Measurements from ENCODE around the gene PEX11G.
"Not testable (repeated sequence)": the region's sequence is repeated elsewhere in the genome, so short reads cannot be mapped to it uniquely, and the experiment has no call there.

Gene PEX11G

DNA sequence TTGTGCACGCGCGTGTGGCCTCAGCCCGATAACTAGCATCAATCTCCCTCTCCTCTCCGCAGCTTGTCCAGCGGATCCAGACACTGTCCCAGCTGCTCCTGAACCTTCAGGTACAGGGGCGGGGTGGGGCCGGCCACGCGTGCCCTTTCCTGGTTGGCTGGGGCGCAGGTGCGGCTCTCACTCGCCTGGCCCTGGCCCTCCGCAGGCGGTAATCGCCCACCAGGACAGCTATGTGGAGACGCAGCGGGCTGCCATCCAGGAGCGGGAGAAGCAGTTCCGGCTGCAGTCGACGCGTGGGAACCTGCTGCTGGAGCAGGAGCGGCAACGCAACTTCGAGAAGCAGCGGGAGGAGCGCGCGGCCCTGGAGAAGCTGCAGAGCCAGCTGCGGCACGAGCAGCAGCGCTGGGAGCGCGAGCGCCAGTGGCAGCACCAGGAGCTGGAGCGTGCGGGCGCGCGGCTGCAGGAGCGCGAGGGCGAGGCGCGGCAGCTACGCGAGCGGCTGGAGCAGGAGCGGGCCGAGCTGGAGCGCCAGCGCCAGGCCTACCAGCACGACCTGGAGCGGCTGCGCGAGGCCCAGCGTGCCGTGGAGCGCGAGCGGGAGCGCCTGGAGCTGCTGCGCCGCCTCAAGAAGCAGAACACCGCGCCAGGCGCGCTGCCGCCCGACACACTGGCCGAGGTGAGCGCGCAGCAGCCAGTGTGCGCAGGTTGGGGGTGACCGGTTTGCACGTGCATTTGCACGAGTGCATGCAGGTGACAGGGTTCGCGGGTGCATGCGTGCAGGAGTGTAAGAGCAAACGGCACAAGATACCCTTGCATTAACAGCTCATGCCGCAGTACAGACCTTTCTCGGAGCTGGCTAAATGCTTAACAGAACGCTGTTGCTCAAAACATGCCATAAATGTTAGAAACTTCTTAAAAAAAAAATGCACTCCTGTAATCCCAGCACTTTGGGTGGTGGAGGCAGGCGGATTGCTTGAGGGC lies 21.5 kb downstream of the PEX11G start:
- no peak for DNase-seq (ENCODE audit: low read depth)

DNA sequence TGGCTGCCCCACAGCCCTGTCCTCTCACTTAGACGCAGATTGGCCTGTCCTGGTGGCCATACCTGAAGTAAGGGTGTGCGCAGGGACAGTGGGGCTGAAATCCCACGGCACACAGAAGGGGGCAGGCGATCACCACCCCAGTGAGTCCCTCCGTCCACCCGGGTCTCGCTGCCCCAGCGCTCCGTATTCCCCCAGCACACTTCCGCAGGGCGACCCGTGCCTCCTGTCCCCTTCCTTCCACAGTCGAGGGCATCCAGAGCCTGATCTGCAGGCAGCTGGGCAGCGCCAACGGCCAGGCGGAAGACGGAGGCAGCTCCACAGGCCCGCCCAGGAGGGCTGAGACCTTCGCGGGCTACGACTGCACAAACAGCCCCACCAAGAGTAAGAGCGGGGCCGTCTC lies 25.3 kb downstream of the PEX11G start:
- no peak for DNase-seq (ENCODE audit: low read depth)

DNA sequence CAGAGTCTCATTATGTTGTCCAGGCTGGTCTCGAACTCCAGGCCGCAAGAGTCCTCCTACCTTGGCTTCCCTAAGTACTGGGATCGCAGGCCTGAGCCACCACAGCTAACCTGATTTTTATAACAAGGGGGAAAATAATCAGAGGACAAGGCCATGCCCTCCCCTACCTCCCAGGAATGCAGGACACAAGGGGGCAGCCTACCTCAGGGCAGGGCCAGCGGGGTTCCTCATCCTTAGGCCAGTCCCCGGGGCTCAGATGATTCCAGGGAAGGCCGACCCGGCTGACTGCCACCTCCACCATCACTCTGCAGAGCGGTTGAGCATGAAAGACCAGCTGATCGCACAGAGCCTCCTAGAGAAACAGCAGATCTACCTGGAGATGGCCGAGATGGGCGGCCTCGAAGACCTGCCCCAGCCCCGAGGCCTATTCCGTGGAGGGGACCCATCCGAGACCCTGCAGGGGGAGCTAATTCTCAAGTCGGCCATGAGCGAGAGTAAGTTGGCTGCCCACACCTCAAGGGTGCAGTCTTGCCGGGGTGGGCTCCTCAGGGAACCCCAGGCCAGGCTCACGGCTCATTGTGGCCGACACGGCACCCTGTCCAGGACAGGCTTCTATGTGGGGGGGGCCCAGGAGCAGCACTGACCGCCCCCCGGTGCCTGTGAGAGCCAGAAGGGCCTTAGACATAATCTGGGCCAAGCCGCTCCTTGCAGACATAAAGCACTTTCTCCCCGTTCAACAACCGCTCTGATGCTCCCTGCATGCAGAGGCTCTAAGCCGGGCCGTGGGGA lies 26.8 kb downstream of the PEX11G start:
- no peak for DNase-seq (ENCODE audit: low read depth)

DNA sequence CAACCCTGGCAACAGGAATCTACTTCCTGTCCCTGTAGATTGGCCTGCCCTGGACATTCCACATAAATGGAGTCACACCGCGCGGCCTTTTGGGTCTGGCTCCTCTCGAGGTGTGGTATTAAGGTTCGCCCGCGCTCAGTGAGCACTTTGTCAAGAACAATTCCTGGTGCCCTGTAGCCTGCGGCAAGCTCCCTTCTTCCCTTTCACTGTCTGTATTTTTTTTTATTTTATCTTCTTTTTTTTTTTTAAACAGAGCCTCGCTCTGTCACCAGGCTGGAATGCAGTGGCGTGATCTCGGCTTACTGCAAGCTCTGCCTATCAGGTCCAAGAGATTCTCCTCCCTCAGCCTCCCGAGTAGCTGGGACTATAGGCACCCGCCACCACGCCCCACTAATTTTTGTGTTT lies 28.3 kb downstream of the PEX11G start:
- DNase-seq (ENCODE audit: low read depth): no peak

DNA sequence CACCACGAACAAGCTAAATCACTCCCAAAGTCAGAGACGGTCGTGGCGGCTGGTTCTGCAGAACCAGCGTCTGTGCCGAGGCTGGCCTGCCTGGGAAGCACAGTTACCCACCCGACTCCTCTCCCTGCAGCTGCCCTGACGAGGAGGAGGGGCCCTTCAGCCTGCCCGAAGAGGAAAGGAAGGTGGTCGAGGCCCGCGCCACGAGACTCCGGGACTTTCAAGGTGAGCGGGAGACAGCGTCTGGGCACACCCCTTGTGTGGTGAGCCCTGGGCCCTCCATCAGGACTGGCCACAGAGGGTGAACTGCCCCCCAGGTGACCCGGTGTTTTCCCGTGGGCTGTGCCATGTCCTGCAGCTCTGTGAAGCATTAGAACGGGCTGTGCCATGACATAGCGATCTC lies 29.1 kb downstream of the PEX11G start:
- DNase-seq (ENCODE audit: low read depth): no peak

DNA sequence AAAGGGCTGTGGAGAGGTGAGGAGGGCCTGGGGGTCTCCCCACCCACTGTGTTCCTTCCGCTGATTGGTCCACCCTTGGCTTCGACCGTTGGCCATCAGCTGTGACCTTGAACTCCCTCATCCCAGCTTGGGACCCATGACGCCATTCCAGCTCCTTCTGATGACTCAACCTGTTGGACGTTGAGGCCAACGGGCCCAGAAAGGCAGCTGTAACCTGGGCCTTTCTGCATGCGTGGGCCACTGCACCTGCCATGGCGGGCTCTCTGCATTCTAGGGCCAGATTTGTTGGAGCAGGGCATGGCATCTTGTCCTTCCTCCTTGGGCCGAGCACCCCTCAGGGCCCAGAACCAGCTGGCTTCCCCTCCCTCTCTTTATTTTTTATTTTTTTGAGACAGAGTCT lies 30.2 kb downstream of the PEX11G start:
- no peak for DNase-seq (ENCODE audit: low read depth)

DNA sequence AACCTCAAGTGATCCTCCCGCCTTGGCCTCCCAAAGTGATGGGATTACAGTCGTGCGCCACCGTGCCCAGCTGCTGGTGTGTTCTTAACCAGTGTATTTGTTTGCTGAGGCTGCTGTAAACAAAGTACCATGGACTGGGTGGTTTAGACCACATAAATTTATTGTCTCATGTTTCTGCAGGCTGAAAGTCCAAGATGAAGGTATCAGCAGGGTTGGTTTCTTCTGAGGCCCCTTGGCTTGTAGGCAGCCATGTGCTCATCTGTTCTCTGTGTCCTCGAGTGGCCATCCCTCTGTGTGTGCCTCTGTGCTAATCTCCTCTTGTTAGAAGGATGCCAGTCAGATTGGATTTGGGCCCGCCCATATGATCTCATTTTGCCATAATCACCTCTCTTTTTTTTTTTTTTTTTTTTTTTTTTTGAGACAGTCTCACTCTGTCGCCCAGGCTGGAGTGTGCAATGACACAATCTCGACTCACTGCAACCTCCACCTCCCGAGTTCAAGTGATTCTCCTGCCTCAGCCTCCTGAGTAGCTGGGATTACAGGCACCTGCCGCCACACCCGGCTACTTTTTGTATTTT lies 31.8 kb downstream of the PEX11G start:
- DNase-seq (ENCODE audit: low read depth): no peak

DNA sequence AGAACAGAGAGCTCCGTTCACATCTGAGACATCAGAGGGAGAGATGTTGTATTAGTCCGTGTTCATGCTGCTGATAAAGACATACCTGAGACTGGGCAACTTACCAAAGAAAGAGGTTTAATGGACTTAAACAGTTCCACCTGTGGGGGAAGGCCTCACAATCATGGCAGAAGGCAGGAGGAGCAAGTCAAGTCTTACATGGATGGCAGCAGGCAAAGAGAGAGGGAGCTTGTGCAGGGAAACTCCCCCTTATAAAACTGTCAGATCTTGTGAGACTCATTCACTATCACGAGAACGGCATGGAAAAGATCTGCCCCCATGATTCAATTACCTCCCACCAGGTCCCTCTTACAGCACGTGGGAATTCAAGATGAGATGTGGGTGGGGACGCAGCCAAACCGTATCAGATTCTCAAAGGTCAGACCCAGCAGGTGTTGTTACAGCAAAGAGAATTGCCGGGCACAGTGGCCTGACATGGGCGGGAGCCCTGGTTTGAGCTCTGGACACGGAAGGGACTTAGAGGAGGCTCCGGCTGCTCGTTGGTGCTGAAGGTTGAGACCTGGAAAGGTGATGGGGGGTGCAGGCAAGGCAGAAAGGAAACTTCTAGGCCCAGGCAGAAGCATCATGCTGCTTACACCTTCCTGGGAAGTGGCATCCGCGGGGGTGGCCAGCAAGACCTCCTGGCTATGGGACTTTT lies 33.1 kb downstream of the PEX11G start:
- DNase-seq (ENCODE audit: low read depth): no peak

DNA sequence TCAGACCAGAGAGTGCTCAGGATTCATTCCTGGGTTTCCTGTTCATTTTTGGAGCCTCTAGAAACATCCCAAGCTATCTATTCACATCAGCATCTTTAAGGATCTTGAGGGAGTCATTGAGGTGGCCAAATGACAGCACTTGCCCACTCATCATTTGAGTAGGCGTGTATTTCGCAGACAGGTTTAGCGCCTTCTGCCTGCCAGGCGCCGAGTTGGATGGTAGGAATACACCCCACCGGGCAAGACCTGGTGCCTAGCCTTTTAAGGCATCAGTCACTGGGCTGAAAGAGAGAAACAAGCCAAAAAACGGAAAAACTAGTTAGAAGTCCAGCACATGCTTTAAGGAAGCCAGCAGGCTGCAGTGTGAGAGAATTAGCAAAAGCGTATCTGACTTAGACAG lies 33.8 kb downstream of the PEX11G start:
- DNase-seq (ENCODE audit: low read depth): no peak

DNA sequence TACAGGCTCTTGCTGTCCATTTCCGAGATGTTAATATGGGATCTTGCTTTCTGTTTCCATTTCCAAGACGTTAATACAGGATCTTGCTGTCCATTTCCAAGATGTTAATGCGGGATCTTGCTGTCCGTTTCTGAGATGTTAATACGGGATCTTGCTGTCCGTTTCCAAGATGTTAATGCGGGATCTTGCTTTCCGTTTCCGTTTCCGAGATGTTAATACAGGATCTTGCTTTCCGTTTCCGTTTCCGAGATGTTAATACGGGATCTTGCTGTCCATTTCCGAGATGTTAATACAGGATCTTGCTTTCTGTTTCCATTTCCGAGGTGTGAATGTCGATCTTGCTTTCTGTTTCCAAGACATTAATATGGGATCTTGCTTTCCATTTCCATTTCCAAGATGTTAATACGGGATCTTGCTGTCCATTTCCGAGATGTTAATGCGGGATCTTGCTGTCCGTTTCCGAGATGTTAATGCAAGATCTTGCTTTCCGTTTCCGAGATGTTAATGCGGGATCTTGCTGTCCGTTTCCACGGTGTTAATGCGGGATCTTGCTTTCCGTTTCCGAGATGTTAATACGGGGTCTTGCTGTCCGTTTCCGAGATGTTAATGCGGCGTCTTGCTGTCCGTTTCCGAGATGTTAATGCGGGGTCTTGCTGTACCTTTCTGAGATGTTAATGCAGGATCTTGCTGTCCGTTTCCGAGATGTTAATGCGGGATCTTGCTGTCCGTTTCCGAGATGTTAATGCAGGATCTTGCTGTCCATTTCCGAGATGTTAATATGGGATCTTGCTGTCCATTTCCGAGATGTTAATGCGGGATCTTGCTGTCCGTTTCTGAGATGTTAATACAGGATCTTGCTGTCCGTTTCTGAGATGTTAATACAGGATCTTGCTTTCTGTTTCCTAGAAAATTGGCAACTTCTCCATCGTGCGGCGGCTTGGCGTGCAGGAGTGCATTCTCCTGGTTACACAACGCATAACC lies 38.3 kb downstream of the PEX11G start:
- no peak for DNase-seq (ENCODE audit: low read depth)

DNA sequence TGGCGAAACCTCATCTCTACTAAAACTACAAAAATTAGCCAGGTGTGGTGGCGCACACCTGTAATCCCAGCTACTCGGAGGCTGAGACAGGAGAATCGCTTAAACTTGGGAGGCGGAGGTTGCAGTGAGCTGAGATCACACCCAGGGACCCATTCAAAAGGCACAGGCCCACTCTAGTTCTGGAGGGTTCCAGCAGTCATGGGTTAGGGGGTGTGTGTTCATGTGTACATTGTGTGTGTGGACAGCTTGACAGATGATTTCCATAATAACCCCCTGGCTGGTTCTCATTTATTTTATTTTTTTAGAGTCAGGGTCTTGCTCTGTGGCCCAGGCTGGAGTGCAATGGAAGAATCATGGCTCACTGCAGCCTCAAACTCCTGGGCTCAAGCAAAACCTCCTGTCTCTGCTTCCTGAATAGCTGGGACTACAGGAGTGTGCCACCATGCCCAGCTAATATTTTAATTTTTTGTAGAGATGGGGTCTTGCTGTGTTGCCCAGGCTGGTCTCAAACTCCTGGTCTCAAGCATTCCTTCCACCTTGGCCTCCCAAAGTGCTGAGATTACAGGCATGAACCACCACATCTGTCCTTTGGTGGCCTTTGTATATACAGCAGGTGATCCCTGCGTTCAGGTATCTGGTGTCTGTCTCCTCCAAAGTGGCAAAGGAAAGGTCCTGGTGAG lies 39.3 kb downstream of the PEX11G start:
- not testable (repeated sequence) for DNase-seq (ENCODE audit: low read depth)

DNA sequence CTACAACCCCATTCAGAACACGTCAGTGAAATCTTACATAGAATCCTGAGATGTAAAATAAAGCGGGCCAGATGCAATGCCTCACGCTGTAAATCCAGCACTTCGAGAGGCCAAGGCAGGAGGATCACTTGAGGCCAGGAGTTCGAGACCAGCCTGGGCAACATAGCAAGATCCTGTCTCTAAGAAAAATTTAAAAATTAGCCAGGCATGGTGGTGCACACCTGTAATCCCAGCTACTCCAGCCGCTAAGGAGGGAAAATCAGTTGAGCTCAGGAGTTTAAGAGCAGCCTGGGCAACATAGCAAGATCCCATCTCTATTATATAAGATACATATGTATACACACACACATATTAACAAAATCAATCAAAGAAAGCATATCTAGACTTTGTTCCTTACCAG lies 41.2 kb downstream of the PEX11G start:
- DNase-seq (ENCODE audit: low read depth): no peak

DNA sequence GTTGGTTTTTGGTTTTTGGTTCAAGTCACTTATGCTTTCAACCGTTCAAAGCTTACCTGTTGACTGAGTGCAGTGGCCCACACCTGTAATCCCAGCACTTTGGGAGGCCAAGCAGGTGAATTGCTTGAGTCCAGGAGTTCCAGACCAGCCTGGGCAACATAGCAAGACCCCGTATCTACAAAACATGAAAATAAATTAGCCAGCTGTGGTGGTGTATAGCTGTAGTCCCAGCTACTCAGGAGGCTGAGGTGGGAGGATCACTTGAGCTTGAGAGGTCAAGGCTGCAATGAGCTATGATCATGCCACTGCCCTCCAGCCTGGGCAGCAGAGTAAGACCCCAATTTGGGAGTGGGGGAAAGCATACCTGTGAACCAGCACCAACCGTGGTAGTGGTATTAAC lies 43.7 kb downstream of the PEX11G start:
- DNase-seq (ENCODE audit: low read depth): no peak

DNA sequence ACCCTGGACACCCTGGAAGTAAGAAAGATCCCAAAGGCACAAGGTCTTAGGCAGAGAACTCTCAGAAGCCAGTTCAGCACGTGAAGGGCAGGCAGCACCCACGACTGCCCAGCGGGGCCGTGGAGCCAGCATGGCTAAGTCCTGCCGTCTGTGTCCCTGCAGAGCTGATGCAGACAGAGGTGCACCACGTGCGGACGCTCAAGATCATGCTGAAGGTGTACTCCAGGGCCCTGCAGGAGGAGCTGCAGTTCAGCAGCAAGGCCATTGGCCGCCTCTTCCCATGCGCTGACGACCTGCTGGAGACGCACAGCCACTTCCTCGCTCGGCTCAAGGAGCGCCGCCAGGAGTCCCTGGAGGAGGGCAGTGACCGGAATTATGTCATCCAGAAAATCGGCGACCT lies 44.8 kb downstream of the PEX11G start:
- no peak for DNase-seq (ENCODE audit: low read depth)

DNA sequence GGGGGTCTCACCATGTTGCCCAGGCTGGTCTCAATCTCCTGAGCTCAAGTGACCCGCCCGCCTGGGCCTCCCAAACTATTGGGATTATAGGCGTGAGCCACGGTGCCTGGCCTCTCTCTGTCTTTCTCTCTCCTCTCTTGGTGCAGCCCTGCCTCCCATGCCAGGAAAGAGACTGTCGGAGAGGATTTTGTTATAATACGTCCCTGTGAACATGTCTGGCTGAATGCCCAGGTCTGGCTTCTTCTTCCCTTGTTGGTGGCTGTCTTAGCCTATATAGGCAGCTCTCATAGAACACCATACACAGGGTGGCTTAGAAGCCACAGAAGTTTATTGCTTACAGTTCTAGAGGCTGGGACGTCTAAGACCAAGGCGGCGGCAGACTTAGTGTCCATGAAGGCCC lies 46.4 kb downstream of the PEX11G start:
- no peak for DNase-seq (ENCODE audit: low read depth)

DNA sequence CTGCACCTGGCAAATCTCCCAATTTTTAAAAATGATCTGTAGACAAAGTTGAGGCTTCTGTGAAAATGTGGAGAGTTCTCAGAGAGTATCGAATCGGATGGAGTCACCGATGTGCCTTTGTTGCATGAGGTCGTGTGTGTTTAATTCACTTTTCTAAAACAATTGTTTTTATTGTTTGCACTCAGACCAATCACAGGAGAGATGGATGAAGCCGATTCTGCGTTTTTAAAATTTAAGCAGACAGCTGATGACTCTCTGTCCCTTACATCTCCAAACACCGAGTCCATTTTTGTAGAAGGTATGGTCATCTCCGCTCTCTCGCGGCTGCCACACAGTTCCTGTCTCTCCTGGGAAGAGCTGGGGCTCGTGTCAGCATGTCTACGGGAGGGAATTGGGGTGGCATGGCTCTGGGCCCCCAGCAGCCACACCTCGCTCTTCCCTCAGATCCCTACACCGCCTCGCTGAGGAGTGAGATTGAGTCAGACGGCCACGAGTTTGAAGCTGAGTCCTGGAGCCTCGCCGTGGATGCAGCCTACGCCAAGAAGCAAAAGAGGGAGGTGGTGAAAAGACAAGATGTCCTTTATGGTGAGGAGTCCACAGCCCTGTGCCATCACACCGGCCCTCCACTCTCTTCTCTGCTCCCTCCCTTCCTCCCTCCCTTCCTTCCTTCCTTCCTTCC lies 47.2 kb downstream of the PEX11G start:
- DNase-seq (ENCODE audit: low read depth): no peak

DNA sequence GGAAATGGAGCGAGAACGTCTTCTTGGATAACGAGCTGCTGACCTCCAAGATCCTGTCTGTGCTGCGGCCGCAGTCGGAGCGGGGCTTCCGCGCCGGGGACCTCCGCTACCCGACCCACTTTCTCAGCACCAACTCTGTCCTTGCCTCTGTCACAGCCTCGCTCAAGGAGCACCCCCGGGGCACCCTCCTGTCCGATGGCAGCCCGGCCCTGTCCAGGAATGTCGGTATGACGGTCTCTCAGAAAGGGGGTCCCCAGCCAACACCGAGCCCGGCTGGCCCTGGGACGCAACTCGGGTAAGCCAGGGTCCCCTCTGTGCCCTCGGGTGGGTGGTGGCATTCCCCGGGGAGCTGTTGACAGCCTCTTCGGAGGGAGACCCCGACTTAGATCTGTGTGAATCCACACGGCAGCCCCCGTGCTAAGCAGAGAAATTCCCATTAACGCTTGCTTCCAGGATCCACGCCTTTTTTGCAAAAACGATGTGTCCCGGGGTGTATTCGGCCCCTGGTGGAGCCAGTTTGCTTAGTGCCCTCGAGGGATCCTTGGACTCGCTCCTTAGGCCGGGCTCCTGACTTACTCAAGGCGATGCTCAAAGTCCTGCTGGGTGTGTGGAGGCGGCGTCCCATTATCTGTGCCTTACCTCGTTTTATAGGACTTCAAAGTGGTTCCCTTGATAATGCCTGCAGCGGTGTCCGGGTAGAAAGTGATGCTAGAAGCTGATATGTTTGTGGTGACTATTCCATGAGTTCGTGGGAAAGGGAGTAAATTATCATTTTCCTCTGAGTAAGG lies 48.5 kb downstream of the PEX11G start:
- no peak for DNase-seq (ENCODE audit: low read depth)

DNA sequence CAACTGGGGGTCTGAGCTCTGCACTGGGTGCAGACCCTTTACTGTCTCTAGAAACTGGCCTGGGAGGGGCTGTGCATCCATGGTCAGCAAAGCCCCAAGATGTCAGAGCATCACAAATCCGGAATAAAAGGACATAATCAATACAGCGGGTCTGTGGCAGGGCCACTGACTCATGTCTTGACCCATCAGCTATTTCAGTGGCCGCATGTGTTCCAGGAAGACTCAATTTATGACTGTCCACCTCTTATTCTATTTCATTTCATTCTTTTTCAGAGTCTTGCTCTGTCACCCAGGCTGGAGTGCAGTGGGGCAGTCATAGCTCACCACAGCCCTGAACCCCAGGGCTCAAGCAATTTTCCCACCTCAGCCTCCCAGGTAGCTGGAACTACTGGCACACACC lies 53.2 kb downstream of the PEX11G start:
- no peak for DNase-seq (ENCODE audit: low read depth)

DNA sequence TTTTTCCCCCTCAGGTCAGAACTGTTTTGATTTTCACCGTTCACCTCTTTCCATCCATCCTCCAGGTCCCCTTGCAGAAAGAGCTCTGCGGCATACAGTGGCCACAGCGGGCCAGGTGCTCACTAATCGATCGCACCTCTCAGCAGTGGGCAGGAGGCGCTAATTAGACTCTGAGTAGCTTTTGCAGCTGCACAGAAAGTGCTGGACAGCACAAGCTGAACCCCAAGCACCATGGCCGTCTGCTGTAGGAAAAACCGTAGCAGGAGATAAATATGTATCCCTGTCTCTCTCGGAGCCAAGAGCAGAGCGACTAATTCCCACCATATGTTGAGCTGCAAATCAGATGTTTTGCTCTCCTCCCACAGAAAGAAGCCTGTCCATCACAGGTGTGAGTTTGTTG lies 54.4 kb downstream of the PEX11G start:
- no peak for DNase-seq (ENCODE audit: low read depth)

All from stimulated activated CD8-positive, alpha-beta memory T cell treated with anti-CD3 and anti-CD28 coated beads, Interleukin-12 subunit alpha, Interleukin-12 subunit beta, amount 100 ng/mL, for 1 hour (primary cell).